GM18909 (cell line): ENCODE measurements around the gene HSPA12B.

ENCODE experiments used
- ATAC-seq: cut with Tn5 transposase; IDR thresholded peaks from one replicate; pipeline ENCODE4 v1.9.1; 2021; ENCODE audit warnings: mild to moderate bottlenecking; ENCODE audit not compliant: unreplicated experiment, poor library complexity

The HSPA12B gene

DNA sequence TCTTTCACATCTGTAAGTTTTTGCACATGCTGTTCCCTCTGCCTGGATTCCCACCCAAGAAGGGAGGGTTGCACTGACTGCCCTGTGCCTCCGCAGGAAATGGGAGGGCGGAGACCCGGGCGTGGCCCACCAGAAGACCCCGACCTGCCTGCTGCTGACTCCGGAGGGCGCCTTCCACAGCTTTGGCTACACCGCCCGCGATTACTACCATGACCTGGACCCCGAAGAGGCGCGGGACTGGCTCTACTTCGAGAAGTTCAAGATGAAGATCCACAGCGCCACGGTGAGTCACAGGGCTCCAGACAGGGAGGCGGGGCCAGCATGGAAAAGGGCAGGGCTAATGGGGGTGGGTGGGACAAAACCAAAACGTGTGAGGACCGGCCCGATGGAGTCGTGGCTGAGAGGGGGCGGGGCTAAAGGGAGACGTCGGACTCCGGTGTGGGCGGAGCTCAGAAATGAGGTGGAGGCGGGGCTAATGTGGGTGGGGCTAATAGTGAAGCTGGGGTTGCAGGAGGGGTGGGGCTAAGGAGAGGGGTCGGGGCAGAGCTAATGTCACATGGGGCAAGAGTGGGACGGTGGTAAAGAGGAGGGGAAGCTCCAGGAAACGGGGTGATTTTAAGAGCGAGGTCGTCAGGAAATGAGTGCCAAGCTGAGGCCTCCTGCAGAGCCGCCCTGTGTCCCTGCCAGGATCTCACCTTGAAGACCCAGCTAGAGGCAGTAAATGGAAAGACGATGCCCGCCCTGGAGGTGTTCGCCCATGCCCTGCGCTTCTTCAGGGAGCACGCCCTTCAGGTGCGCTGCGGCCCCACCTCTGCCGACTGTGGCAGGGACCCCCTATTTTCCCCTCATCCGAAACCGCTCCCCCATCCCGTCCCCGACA is 12.6 kb downstream of the HSPA12B start:
- ATAC-seq: no peak

GRCh38 chr20:3745686-3746173 is 13.2 kb downstream of the HSPA12B start:
- no peak for ATAC-seq

DNA sequence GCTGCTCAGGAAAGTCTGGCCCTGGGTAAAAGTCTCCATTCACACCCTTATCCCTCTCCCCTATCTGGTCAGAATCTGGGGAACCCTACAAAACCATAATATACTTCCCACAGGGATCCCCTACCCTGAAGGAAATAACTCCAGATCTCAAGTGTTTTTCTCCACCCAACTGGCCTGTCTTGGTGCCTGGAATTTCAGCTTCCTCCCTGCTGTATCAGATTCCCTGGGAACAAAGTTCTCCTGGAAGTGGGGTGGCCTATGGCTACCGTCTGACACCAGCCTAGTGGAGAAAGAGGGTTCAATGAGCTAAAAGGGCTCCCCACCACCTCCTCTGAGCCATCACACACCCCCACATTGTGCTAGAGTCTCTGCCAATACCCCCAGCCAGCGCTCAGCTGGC is 15.0 kb downstream of the HSPA12B start:
- no peak for ATAC-seq

DNA sequence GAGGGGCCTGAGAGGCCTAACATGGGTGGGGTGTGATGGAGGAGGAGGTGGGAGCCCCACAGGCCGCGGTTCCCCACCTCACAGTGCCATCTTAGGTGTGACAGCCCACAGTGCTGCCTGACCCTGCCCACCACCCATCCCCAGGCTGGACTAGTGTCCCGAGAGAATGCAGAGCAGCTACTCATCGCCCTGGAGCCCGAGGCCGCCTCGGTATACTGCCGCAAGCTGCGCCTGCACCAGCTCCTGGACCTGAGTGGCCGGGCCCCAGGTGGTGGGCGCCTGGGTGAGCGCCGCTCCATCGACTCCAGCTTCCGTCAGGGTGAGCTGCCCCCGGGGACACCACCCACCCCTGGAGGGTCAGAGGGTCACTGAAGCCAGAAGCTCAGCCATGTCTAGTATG is 15.6 kb downstream of the HSPA12B start:
- ATAC-seq: no peak

DNA sequence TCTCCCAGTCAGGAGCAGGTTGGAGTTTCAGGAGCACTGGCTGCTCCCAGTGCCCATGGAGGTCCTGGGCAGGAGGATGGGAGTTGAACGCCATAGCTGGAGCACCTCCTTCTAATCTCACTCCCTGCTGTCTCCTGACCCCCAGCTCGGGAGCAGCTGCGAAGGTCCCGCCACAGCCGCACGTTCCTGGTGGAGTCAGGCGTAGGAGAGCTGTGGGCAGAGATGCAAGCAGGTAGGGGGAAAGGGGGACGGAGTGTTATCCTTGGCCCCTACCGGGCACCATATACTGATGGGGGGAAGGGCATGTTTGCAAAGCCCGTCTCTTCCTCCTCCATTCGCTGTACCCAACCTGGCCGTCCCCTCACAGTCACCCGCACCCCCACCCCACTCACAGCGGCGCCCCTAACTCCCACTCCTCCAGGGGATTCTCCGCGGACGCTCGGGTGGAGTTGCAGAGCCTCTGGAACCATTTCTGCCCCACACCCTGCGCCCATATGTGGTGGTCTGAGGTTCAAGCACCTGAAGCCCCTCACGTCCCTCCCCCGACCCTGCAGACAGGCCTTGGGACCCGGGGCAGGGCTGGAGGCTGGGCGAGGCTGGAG is 16.7 kb downstream of the HSPA12B start:
- no peak for ATAC-seq

- ATAC-seq: no peak
Observed at GRCh38 chr20:3749689-3750531, 17.4 kb downstream of the HSPA12B start.

GRCh38 chr20:3751305-3751674 is 18.8 kb downstream of the HSPA12B start:
- no peak for ATAC-seq

DNA sequence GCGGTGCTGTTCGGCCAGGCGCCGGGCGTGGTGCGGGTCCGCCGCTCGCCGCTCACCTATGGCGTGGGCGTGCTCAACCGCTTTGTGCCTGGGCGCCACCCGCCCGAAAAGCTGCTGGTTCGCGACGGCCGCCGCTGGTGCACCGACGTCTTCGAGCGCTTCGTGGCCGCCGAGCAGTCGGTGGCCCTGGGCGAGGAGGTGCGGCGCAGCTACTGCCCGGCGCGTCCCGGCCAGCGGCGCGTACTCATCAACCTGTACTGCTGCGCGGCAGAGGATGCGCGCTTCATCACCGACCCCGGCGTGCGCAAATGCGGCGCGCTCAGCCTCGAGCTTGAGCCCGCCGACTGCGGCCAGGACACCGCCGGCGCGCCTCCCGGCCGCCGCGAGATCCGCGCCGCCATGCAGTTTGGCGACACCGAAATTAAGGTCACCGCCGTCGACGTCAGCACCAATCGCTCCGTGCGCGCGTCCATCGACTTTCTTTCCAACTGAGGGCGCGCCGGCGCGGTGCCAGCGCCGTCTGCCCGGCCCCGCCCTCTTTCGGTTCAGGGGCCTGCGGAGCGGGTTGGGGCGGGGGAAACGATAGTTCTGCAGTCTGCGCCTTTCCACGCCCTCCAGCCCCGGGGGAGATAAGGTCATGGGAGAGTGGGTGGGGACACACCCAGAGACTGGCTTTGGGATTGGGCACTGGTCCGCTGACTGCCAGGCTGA is 19.3 kb downstream of the HSPA12B start:
- no peak for ATAC-seq

- no peak for ATAC-seq
Observed at GRCh38 chr20:3752386-3752759, 19.9 kb downstream of the HSPA12B start.

DNA sequence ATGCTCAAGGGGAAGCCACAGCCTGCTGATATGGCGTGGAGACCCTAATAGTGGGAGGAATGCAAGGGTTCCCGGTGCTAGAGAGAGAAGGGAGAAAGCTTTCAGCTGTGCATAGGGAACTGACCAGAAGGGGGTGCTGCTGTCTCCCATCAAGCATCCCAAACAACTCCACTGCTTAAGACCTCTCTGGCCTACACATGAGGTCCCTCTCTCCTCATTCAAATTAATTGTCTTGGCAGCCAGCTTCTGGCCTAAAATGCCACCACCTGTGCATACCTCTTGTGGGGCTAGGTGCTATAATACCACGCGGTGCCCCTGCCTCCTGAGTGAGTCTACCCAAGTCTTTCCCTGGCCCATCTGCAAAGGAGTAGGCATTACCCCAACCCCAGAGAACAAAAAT is 20.6 kb downstream of the HSPA12B start:
- ATAC-seq: no peak

DNA sequence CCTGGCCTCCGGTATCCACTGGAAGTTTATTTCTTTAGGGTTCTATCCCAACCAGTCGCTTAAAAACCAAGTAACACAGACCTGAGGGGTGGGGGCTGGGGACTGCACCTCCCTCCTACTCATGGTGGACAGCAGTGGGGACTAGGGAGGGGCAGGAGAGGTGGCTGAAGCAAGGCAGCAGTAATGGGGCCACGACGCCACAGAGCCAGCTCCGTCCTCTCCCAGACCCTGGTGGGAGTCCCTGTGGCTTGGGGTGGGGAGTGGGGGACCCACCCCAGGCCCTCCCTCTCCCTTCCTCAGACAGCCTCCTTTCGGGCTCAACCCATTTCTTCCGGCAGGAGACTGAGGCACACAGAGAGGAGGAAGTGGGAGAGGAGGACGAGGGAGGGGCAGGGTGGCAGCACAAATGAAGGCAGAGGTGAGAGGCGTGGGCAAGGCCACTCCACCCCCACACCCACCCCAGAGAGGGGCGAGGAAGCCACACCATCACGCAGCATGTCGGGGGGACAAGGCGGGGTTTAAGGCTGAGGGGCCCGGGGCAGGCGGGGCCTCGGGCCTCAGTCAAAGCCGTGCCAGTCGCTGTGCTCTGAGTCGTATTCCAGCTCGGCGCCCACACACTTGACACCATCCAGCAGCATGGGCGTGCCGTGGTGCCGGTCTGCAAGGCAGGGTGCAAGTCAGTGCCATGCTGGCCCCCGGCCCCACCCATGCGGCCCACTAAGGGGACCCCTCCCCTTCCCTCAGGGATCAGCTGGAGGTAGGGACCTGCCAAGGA is 21.2 kb downstream of the HSPA12B start:
- no peak for ATAC-seq

- no peak for ATAC-seq
Observed at GRCh38 chr20:3754276-3754630, 21.8 kb downstream of the HSPA12B start.

DNA sequence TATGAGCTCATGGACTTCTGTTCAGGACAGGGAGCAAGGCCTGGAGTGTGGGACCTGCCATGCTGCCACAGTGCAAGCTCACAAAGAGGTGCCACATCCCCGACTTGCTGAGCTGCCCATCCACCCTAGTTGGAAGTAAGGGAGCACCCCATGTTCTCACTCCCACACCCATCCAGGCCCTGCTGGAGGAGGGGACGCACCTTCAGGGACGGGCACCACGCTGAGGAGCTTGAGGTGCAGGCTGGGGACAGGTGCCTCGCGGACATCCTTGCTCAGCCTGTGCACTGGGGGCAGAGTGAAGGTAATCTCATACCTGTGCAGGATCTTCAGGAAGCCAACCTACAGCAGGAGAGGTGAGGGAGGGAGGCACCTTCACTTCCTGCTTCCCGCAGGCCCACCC is 22.8 kb downstream of the HSPA12B start:
- ATAC-seq: no peak

GRCh38 chr20:3755814-3756480 is 23.5 kb downstream of the HSPA12B start:
- no peak for ATAC-seq

- no peak for ATAC-seq
Observed at GRCh38 chr20:3757268-3757667, 24.8 kb downstream of the HSPA12B start.

DNA sequence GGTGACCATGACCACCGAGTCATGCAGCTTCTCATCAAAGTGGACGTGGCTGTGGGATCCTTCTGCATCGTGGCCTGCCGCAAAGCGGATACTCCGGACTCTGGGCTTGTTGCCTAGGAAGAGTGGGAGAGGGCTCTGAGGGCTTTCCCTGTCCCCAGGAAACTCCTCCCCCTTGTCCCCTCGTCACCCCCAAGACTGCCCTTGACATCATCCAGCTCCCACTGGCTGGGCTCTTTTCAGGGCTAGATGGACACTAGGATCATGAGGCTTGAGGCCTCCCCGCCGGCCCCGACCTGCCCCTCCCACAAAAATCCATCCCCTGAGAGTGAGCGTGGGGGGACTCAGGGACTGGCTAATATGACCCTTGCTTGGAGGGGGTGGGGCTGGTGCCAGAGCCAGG is 26.1 kb downstream of the HSPA12B start:
- ATAC-seq: no peak

GRCh38 chr20:3759316-3759823 is 26.9 kb downstream of the HSPA12B start:
- ATAC-seq: no peak

DNA sequence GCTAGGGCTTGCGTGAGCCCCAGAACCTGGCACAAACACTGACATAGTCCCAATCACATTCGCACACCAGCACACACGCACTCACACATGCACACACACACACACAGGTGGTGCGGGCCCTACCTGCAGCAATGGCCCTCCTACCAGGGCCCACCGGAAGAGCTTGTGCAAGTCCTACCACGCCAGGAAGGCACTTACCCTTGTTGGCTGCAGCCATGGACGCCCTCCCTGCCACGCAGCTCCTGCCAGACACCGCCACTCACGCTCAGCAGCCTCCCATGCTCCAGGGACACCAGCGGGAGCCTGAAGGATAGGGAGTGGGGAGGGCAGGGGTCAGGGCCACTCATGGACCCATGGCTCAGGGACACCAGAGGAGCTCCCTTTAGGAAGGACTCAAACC is 27.4 kb downstream of the HSPA12B start:
- ATAC-seq: no peak
